ENCODE measurements around the gene MAP2K7.
A peak's percentile ranks its signal among the peaks of the same experiment; 100 is the strongest.

MAP2K7 gene

DNA sequence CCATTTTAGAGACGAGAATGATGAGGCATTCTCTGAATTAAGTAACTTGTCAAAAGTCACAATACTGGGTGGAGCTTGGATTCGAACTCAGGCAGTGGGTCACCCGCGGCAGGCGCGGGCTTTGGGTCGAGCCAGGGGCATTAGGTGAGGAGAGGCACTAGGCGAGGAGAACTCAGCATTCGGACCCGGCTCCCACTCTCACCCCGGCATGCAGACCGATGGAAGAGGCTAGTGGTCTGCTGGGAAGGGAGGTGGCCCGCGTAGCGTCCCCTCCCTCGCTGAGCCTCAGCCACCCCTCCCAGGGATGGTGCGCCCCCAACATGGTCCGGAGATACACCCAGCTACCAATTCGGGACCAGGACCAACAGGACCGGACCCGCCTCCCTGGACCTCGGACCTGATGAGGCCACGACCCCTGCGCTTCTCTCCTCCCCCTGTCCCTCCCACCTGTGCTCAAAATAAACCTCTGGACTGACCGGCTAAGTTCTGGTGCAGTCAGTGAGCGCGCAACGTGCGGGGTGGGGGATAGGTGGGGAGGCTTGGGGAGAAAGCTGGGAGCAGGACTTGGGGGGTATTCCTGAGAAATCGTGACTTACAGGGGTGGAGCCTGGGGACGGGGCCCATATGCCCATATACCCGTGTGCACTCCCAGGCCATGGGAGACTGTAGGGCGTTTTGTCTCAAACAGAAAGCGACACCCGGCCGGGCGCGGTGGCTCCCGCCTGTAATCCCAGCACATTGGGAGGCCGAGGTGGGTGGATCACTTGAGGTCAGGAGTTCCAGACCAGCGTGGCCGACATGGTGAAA is 15.1 kb downstream of the MAP2K7 start:
- DNase-seq (ENCODE audit: low read depth, low spot score) = no peak

DNA sequence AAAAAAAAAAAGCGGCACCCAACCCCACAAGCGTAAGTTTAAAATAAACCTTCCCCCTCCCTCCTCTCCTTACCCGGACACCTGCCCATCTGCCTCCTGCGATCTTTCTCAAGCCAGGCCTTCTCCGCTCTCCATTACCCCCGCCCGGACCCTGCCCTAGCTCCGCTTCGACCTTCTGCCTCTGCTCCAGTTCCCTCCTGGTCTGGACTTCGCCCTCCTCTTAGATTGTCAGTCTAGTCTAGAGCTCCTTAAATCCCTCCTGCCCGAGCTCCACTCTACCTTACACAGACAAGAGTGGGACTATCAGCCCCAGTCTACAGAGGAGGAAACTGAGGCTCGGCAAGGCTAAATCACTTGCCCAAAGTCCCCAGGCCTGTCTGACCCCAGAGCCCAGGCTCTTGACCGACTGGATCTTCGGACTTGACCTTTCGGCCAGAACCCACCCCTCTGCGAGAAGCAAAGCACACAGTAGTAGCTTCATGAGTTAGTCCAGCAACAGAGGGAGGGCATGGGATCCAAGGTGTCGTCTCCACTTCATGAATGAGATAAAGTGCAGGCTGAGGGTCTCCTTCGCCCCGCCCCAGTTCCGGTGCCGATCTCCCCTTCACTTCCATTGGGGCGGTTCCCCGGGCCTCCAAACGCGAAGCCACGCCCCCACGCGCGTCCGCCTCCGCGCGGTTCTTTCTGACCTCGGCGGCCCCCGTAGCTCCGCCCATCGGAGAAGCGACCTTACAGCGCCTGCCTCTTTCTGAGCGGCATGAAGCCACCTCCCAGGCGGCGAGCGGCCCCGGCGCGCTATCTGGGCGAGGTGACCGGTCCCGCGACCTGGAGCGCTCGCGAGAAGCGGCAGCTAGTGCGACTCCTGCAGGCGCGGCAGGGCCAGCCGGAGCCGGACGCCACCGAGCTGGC is 16.2 kb downstream of the MAP2K7 start, which contains the start of gene SNAPC2:
Gene SNAPC2 (plus strand): TSS at position 729 of the 909 bp plus-strand sequence. CDS start 29 bp downstream, at position 758.
- DNase-seq (ENCODE audit: low read depth, low spot score) = peak; percentile 91

DNA sequence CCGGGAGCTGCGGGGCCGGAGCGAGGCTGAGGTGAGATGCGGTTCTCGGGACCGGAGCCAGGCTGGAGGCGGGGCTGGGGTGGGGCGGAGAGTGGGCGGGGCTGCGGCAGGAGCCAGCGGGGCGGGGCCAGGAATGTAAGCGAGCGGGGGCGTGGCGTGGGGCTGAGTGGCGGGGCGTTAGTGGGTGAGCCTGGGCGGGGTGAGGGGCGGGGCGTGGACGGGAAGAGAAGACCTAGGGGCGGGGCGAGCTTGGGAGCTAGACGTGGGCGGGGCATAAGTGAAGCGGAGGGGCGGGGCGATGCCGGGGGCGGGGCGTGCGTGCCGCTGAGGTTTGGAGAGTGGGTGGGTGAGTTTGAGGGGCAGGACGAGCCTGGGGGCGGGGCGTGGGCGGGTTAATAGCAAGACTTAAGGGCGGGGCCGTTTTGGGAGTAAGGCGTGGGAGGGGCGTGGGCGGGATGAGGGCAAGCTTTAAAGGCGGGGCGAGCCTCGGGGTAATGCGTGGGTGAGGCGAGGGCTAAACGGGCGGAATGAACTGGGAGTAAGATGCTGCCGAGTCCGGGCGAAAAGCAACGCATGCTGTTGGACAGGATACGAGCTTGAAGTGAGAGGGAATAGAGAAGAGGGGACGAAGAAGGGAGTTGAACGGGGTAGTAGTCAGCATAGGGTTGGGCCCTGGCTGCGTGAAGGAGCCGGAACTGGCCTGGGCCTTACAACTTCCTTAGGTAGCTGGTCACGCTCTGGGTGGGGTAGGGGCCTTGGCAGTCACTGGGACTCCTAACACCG is 17.0 kb downstream of the MAP2K7 start:
- peak; percentile 99 for DNase-seq (ENCODE audit: low read depth, low spot score)

DNA sequence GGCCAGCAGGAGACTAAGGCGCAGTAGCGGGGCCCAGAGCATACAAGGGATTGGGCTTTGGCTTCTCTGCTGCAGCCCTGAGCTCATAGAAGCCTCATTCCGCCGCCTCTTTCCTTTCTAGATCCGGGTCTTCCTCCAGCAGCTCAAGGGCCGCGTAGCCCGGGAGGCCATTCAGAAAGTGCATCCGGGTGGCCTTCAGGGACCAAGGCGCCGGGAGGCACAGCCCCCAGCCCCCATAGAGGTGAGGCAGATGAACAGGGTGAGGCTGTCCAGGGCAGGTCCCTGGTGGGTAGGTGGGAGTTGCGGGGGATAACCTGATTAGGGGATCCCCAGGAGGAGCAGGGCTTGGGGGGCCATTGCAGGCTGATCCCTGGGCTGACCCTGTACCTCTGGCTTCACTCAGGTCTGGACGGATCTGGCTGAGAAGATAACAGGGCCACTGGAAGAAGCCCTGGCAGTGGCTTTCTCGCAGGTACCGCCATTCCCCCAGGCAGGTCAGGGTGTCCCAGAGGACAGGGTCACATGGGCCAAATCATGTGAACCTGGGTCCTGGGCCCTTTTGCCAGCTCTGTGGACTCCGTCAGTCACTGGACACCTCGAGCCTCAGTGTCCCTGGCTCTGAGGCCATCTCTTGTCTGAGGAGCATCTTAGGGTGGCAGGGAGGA is 17.8 kb downstream of the MAP2K7 start:
- no peak for DNase-seq (ENCODE audit: low read depth, low spot score)

DNA sequence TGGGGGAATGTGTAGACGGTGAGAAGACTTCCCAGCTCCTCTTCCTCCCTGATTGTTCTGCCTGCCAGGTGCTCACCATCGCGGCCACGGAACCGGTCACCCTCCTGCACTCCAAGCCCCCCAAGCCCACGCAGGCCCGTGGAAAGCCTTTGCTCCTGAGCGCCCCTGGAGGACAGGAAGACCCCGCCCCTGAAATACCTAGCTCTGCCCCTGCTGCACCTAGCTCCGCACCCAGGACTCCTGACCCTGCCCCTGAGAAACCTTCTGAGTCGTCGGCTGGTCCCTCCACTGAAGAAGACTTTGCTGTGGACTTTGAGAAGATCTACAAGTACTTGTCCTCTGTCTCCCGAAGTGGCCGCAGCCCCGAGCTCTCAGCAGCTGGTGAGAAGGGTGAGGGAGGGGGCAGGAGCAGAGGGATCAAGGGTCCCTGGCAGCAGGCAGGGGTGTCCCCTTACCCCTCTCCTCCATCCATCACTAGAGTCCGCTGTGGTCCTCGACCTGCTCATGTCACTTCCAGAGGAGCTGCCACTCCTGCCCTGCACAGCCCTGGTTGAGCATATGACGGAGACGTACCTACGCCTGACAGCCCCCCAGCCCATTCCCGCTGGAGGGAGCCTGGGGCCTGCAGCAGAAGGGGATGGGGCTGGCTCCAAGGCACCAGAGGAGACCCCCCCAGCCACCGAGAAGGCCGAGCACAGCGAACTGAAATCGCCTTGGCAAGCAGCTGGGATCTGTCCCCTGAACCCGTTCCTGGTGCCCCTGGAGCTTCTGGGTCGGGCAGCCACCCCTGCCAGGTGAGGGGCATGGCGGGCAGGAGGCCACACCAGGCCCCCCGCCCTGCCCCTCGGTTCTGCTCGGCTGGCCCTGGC is 18.5 kb downstream of the MAP2K7 start:
- DNase-seq (ENCODE audit: low read depth, low spot score) = no peak

DNA sequence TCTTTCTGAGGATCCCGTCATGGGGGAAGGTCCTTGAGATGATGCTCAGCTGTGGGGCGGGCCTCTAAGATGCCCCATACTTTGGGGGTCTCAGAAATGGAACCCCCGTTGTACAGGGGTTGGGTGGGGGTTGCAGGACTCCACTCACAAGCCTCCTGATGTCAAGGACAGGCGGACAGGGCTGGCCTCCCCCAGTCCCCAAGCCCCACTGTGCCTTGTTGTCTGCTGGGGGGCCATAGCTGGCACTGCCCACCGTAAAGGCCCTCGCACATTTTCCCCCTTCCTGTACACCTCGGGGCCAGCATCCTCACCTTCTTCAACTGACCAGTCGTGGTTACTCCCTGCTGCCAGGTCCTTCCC is 19.1 kb downstream of the MAP2K7 start:
- DNase-seq (ENCODE audit: low read depth, low spot score) = no peak

DNA sequence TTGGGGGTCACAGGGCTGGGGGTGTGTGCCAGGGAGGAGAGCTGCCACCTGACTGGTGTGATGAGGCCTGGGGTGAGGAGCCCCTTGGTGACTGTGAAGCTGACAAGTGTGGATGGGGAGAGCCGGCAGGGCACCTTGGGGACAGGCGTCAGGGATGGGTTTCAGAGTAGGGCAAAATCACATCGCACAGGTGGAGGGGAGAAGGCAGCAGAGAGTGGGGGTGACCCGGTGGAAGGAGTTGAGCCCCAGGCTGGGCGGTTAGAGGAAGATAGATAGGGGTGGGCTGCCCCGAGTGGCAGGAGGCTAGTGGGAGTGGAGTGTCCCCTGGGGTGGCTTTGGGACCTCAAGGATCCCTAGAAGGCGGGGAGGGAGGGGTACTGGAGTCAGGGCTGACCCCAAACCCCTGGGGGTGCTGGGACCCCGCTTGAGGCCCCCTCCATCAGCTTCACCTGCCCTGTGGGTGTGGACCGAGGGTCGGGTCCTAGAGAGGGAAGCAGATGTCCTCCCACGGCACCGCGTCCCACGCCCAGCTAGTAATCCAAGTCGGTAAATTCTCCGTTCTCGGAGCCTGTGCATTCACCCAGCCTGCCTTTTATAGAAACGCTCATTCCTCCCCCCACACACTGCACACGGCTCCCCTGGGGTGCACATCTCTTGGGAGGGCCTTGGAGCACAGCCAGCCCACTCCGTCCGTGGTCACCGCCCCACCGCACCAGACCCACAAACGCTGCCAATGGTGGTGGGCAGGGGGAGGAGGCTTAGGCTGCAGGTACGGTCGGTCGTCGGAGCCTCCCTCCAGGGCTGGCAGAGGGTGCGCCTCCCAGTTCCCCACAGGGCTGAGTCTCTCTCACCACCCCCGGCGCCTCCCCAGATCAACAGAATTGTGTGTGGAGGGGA is 19.9 kb downstream of the MAP2K7 start:
- no peak for DNase-seq (ENCODE audit: low read depth, low spot score)

DNA sequence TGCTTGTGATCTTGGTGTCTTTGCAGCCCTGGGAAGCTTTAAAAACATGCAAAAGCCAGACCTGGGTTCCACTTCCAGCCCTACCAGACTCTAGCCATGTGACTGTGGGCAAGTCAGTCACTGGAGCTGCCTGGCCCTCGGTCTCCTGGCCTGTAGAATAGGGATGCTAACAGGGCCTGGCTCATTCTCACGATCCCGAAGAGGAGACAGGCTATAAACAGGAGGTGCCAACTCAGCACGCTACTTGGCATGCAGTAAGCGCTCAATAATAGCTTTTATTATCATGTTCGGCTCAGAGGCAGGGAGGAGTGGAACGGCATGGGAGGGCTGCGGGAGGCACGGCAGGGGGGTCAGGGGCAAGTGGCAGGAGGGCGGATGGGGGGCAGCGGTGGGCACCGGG is 20.6 kb downstream of the MAP2K7 start:
- no peak for DNase-seq (ENCODE audit: low read depth, low spot score)

DNA sequence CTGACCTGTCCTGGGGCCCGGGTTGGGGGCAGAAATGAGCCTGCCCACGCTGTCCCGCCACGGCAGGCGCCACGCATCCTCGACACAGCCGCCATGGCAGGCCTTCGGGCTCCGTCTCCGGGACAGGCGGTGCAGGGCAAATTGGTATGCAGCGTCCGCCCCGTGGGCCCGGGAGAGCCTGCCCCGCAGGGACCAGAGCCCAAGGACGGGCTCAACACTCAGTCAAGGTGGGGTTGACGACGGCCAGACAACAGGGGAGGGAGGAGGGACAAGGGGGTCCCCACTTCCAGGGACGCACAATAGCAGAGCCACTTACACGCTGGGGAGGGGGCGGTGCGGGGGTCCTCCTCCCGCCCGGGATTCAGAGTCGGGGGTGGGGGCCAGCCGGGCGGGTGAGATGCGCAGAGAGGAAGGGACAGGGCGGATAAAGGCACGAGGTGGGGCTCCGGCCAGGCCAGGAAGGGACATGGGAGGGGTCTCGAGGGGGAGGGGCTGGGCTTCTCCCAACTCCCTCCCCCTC is 21.0 kb downstream of the MAP2K7 start:
- no peak for DNase-seq (ENCODE audit: low read depth, low spot score)

DNA sequence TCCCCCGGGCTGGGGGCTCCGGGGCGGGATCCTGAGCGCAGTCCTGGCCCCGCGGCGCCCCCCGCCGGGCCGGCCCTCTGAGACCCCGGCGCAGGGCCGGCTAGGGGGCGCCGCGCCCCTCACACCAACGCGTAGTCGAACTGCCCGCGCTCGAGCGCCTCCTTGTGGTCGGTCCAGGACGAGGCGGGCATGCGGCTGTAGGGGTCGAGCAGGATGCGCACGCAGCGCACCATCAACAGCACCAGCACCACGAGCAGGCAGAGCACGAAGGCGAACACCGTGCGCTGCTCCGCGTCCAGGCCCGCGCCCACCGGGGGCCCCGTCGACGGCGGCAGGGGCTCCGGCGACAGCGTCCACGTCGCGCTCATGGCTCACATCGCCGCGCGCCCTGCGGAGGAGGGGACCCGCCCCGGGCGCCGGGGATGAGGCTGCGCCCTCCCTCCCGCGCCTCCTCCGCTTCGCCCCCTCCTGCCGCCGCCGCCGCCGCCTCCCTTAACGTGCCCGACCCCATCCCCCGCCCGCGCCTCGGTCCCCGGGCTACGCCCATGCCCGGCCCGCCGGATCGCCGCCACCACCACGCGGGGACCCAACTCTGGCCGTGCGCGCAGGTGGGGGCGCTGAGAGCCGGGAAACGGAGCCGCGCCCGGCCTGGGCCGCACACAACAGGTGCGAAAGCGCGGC is 21.6 kb downstream of the MAP2K7 start:
- peak; percentile 65 for DNase-seq (ENCODE audit: low read depth, low spot score)

DNA sequence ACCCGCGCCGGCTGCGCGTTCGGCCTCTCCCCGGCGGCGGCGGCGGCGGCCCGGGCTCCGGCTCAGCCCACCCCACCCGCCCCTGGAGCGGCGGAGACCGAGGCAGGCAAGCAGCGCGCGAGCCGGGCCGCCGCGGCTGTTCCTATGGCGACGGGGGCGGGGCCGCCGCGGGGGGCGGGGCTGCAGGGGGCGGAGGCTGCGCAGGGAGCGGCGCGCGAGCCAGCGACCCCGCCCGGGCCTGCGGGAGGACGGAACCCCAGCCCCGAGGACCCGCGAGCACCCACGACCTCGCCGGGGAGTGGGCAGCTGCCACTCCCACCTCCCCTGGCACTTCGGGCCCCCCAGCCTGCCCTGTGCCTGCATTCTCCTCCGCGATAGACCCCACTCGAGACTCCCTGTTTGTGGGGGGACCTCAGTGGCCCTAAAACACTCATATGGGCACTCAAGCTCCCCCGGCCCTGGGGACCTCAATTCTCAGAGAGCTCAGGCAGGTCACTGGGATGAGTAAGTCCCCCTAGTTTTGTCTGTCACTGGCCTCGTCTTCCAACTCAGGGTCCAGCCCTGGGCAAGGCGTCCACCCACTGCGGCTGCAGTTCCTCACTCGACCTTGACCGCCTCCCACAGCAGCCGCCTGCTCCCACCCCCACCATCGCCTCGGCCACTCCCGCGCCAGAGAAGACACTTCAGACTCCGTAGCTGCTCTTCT is 22.5 kb downstream of the MAP2K7 start, which contains the start of gene CTXN1:
Gene CTXN1 (minus strand): TSS at position 115 of the 706 bp plus-strand sequence. CDS start 597 bp downstream, outside the sequence.
- peak; percentile 57 for DNase-seq (ENCODE audit: low read depth, low spot score)

DNA sequence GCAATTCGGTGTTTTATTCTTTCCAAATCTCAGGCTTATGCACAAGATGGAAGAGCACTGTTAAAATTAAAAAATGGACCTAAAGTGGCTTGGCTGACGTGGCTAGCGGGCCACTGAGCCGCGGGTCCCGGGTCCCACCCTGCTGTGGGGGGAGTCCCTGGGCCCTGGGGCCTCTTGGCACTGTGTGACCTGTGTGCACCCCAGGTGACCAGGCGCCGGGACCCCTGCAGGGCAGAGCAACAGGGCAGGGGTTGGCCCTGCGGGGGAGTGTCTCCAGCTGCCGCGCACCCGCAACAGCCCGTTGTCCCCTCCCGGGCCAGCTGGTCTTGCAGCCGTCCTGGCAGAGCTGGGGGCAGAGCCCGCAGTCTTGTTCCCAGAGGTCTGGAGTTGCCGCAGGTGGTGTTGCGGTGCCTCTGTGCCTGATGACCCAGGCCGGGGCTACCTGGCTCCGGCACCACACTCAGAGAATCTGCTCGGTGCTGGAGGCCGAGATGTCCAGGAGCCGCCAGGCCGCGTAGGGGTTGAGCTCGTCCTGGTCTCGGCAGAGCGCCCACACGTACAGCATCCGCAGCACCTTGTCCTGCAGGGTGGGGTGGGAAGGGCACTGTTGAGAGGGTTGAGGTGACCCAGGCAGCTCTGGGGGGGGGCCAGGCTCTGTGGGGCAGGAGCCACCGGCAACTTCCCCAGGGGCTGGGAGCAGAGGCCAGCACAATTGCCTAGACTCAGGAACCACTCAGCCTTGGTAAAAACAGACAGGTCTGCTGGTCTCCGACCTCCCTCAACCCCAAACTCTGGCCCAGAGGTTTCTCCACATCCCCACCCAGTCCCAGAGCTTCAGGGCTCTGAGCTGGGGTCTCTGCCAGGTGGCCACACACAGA is 23.3 kb downstream of the MAP2K7 start:
- DNase-seq (ENCODE audit: low read depth, low spot score) = no peak

DNA sequence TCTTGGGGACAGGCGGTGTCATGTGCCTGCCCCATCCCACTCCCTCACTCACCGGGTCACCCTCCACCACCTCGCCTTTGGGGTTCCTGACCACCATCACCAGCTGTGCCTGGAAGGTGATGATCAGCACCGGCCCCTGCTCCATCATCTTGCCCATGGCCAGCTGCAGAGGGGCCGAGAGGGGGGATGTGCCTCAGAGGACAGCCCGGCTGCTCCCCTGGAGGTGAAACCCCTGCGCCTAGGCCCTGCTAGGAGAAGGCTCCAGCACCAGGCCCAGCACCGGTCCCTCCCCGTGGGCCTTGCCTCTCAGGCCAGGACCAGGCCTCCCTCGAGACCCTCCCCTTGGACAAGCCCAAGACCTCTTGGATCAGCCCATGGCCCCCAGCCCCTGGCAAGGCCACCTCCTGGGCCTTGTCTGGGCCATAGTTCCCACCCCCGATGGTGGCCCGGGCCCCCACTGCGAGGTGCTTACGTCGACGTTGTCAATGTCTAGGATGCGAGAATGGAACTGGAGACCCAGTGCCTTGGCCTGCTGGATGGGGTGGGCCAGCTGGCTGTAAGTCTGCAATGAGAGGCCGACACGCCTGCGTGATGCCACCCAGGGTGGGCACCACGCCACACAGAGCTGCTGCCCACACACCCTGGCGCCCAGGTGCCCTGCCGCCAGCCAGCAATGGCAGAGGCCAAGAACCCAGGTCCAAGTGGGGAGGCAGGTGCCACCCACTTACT is 24.1 kb downstream of the MAP2K7 start:
- no peak for DNase-seq (ENCODE audit: low read depth, low spot score)

DNA sequence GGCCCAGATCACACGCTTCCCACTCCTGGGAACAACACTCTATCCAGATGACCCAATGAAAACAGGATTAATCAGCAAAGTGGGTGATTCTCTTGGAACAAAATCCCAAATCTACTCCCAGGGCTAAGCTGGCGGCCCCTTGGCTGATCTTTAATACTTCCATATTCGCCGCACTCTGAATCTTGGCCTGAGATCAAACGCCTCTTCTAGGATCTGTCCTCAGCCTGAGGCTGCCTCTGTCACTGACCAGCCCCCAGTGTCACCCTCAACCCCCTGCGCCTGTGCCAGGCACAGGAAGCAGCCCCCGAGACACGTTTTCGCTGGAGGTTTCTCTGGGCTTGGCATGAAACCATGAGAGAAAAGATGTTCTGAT is 24.6 kb downstream of the MAP2K7 start:
- no peak for DNase-seq (ENCODE audit: low read depth, low spot score)

DNA sequence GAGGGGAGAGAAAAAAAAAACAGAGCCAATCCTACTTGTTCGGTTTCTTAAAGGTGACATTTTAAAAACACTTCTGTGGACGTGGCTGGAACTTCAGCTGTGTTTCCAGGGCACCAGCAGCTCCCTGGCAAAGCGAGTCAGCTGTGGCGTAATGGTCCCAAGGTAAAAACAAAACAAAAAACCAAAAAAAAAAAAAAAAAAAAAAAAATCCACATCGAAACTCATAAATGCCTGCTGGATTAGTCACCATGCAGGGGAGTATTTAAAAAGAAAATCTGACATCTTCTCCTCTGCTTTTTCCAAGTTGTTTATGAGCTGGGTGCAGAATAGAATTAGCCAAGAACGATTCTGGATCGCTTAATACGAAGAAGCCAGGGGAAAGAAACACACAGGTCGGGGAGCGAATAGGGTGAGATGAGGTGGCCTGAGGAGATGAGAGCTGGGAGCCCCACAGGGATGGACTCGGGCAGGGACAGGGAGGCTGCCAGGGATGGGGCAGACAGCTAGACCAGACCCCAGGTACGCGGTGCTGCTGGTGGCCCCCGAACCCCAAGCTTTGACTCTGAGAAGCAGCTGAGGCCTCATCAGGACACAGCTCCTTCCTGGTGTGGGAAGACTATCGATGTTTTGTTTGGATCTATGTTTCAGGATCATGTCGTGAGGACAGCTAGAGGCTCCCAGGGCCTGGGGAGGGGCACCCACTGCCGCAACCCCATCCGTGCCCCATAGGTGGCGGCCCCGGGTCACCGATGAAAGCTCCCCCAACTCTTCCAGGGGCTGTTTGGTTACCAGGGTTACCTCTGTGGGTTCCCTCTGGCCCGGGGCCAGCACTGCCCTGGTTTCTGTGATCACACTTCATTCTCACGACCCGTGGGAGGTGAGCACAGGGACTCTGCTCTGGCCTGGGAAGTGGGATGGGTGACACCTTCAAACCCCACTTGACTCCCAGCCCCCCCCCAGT is 25.3 kb downstream of the MAP2K7 start:
- DNase-seq (ENCODE audit: low read depth, low spot score) = no peak
